ENCODE data around the gene TIAM1.

GRCh38 chr21:31370893-31371544 lies 27.0 kb upstream of the TIAM1 start:
- TF ChIP-seq CTCF (IDR thresholded peaks at IDR 0.05; ENCODE audit: borderline replicate concordance, extremely low read depth, low read length, poor library complexity, severe bottlenecking) (no peak), EZH2 (IDR thresholded peaks at IDR 0.05; ENCODE audit: borderline replicate concordance, low read depth, low read length, severe bottlenecking) (no peak)

Data from DND-41 (cell line).